Loucy (cell line): ENCODE data around the gene C18orf32.

ENCODE experiments used
- CTCF ChIP-seq: fragments of 200-600 bp; sonication (generic); conservative IDR thresholded peaks from 2 replicates; pipeline ENCODE4 v1.5.1; 2014; ENCODE audit warnings: mild to moderate bottlenecking, antibody characterized with exemption, low read length
- EZH2phosphoT487 ChIP-seq: fragments of 200-600 bp; IDR thresholded peaks from 2 replicates; pipeline ENCODE4 v1.6.1; 2018; ENCODE audit warnings: antibody characterized with exemption, mild to moderate bottlenecking, moderate library complexity, borderline replicate concordance

DNA sequence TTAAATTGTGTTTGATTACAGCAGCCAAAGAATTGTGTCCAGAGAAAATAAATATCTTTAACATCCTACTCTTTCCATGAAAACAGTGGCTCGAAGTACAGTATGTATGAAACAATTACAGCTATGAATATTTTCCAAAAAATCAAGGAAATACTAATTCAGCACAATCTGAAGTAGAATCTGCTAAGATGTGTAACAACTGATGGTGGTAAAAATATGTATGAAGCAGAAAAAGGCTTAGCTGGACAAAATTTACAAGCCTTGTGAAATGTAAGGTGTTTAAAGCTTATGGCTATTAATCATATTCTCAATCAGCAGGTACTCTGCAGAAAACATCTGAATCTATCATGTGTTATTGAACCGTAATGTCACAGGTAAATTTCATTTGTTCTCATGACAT lies 43.2 kb downstream of the C18orf32 start:
- no peak for TF ChIP-seq CTCF
- no peak for TF ChIP-seq EZH2phosphoT487
